Body of pancreas (tissue), 4 donors: ENCODE data around the gene SLC22A2.

Experiments used
- CTCF ChIP-seq, 7 experiments: fragments of 450-650 bp in 4 of 7; fragments of 200-600 bp in 3 of 7; sonication (generic) in 3 of 7; IDR thresholded peaks; one replicate each; pipeline ENCODE4 v1.5.1; 2016 to 2019; ENCODE audit warnings: antibody characterized with exemption in 7 of 7
- POLR2A ChIP-seq, 3 donors: fragments of 450-650 bp; IDR thresholded peaks; one replicate each; pipeline ENCODE4 v1.6.1; 2016; ENCODE audit warnings: antibody characterized with exemption in 3 of 3, mild to moderate bottlenecking in 2 of 3

DNA sequence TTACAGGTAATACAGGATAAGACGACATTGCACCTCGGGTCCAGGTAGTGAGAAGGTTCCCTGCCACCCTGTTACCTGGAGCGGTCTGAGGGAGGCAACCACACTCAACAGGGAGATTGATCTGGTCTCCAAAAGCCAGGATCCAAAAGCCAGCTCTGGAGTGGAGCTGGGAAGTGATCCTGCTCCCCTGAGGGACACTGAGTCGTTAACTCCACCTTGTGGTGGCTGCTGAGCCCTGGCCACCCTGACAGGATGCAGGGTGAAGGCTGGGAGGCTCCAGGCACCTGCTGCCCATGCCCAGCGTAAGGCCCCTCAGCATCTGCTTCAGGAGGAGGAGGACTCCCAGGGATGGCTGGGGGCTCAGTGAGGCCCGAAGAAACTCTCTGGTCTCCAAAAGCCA is 38.7 kb upstream of the SLC22A2 start:
- TF ChIP-seq CTCF (IDR thresholded peaks at IDR 0.05) (peak in 3 of 7 experiments; percentile 14 to 21 (median 20)), POLR2A (IDR thresholded peaks at IDR 0.05) (no peak)
